Left lung (tissue), 10 donors: ENCODE data around the gene NAXD. TPM values are rescaled to one million over a fixed set of nuclear protein-coding genes. Genes with fewer than 3 reads are reported as not detected.

ENCODE experiments used
- ATAC-seq: fragments of 200-7000 bp; cut with Tn5 transposase; one replicate; pipeline ENCODE4 v1.9.1; 2020; ENCODE audit warnings: moderate library complexity
- DNase-seq, 4 donors: peaks; one replicate each; pipeline ENCODE4 v3.0.0-alpha.2; 2013 to 2020
- H3K27ac ChIP-seq, 2 donors: fragments of 200-600 bp; sonication (generic) in 1 of 2; one replicate each; pipeline versions ENCODE4 v1.5.0 to v1.8.0; 2020 to 2021
- H3K27me3 ChIP-seq, 2 donors: fragments of 200-600 bp; sonication (generic) in 1 of 2; one replicate each; pipeline versions ENCODE4 v1.5.0 to v1.8.0; 2020 to 2021
- H3K36me3 ChIP-seq, 2 donors: fragments of 200-600 bp; sonication (generic) in 1 of 2; one replicate each; pipeline versions ENCODE4 v1.5.0 to v1.8.0; 2020 to 2021
- H3K4me1 ChIP-seq, 2 donors: fragments of 200-600 bp; one replicate each; pipeline ENCODE4 v1.8.0; 2021
- H3K4me3 ChIP-seq, 2 donors: fragments of 200-600 bp; sonication (generic) in 1 of 2; one replicate each; pipeline versions ENCODE4 v1.5.0 to v1.8.0; 2020 to 2021; ENCODE audit warnings: mild to moderate bottlenecking in 1 of 2
- H3K9me3 ChIP-seq, 2 donors: fragments of 200-600 bp; sonication (generic) in 1 of 2; one replicate each; pipeline versions ENCODE4 v1.5.0 to v1.8.0; 2020 to 2021
- intact Hi-C, 2 donors: fragments of 100-400 bp; cut with DNase I; formaldehyde crosslinking; loops; one replicate each; pipeline versions ENCODE4 v1.11.2 to v1.14.2; 2022
- polyA plus RNA-seq, 6 donors: library from polyadenylated mRNA; unstranded; fragments of 120-200 nt; gene quantifications; one replicate each; pipeline ENCODE4 v1.2.1, GENCODE V29; 2013; ENCODE audit not compliant: insufficient read length in 6 of 6
- total RNA-seq, 2 donors: library from RNA; stranded (reverse); fragmentation: NEBNext Ultra II Directional; extraction: Animal tissue kit (Norgen Biotek cat#: 25700); gene quantifications; one replicate each; pipeline ENCODE4 v1.2.1, GENCODE V29; 2021
- TF ChIP-seq, protein P1 (sequence below), 2 donors: fragments of 200-600 bp; sonication (generic) in 1 of 2; IDR thresholded peaks; one replicate each; pipeline versions ENCODE4 v1.5.0 to v1.8.0; 2021; ENCODE audit warnings: antibody characterized with exemption in 2 of 2
- donor health status: DM: no; HTN: yes; CAD: no.
- donor health status: DM: no; HTN: no; CAD: no.

Gene NAXD
- total and polyA plus RNA-seq, 8 donors, result 25.3 to 41.1 (median 37.7) TPM

- intact Hi-C loops, result no loop called here
- Histone ChIP-seq H3K36me3 (peaks cover 2 to 97% of the 10 kb centered on the region in 2 donors), H3K9me3 (no peaks in the 10 kb centered on the region), H3K27ac (no peak overlapping the region), H3K27me3 (no peaks in the 10 kb centered on the region), H3K4me1 (peaks cover 7 to 13% of the 10 kb centered on the region in 2 donors), H3K4me3 (no peak overlapping the region)
- TF ChIP-seq, protein P1, sequence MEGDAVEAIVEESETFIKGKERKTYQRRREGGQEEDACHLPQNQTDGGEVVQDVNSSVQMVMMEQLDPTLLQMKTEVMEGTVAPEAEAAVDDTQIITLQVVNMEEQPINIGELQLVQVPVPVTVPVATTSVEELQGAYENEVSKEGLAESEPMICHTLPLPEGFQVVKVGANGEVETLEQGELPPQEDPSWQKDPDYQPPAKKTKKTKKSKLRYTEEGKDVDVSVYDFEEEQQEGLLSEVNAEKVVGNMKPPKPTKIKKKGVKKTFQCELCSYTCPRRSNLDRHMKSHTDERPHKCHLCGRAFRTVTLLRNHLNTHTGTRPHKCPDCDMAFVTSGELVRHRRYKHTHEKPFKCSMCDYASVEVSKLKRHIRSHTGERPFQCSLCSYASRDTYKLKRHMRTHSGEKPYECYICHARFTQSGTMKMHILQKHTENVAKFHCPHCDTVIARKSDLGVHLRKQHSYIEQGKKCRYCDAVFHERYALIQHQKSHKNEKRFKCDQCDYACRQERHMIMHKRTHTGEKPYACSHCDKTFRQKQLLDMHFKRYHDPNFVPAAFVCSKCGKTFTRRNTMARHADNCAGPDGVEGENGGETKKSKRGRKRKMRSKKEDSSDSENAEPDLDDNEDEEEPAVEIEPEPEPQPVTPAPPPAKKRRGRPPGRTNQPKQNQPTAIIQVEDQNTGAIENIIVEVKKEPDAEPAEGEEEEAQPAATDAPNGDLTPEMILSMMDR (IDR thresholded peaks at IDR 0.05), result no peak
- ATAC-seq (no peak), DNase-seq (peak in 1 of 4 donors; percentile 78)
These were observed 27.1 kb downstream of the NAXD start for GRCh38 chr13:110642291-110642981.

GRCh38 chr13:110643324-110643723 lies 28.0 kb downstream of the NAXD start:
- Histone ChIP-seq H3K36me3 (peaks cover 0 to 93% of the 10 kb centered on the region in 2 donors), H3K4me1 (peaks cover 7 to 13% of the 10 kb centered on the region in 2 donors), H3K27me3 (no peaks in the 10 kb centered on the region), H3K27ac (no peak overlapping the region), H3K4me3 (no peak overlapping the region), H3K9me3 (no peaks in the 10 kb centered on the region)
- ATAC-seq, result peak; percentile 42
- TF ChIP-seq, protein P1 (IDR thresholded peaks at IDR 0.05), result no peak
- DNase-seq, result peak in 1 of 4 donors; percentile 52
- intact Hi-C loops, result no loop called here

DNA sequence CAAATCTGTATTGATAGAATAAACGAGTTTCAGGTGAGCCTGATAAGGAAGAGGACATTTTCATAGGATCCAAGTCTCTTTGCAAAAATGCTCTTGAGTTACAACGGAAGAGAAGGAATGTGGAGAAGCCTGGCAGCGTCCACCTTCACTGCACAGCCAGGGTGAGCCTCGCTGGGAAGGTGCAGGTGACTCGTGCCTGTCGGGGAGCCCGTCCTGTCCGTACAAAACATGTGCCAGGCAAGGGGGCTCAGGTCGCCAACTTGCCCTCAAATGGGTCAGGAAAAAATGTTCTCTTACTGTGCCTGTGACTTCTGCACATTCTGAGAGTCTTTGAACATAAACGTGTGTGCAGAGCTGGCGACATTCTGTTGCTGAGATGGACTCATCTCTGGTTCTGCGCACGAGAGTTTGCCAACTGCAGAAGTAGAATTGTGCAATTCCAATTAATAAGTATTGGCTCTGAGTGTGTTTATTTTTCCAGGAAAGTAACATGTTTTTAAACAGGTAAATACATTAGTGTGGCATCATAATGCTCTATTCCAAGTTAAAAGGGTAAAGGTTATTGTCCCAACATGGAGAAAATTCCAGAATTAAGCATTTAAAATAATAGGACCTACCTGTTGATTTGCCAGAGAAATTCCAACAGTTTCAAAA lies 28.6 kb downstream of the NAXD start:
- H3K27me3 ChIP-seq, result no peaks in the 10 kb centered on the region
- H3K4me1 ChIP-seq, result peaks cover 7 to 13% of the 10 kb centered on the region in 2 donors
- TF ChIP-seq, protein P1 (IDR thresholded peaks at IDR 0.05), result no peak
- ATAC-seq (peak; percentile 53), DNase-seq (peak in 1 of 4 donors; percentile 52)
- no peak overlapping the region for H3K27ac ChIP-seq
- H3K4me3 ChIP-seq, result no peak overlapping the region
- H3K9me3 ChIP-seq, result no peaks in the 10 kb centered on the region
- intact Hi-C loops, result no loop called here
- H3K36me3 ChIP-seq, result peaks cover 0 to 93% of the 10 kb centered on the region in 2 donors

DNA sequence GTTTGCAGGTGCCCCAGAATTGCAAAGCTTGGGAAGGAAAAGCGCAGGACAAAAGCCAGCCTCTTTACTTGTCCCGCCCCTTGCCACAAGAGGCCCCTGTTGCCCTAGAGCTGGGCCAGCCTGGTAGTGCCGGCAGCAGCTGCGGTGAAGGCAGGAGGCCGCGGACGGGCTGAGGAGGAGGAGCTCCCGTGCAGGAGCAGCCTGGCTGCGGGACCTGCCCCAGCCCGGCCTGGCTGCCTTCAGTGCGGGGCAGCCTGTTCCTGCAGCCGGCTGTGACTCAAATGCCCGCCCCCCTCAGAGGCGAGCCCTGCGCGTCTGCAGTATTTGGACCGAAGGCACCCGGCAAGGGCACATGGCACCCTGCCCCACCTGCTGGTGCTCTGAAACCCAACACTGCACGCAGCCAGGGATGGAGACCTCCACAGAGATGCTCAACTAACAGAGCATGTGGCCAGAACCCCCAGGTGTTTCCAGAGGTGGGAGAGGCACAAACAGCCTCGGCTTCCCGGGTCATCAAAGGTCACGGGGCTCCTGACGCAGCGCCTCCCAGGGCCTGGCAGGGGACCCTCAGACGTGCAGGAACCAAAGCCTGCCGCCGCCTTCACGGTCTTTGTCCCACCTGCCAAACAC lies 29.7 kb downstream of the NAXD start:
- intact Hi-C loops, result no loop called here
- no peaks in the 10 kb centered on the region for H3K9me3 ChIP-seq
- H3K4me1 ChIP-seq, result peaks cover 7 to 13% of the 10 kb centered on the region in 2 donors
- no peak overlapping the region for H3K4me3 ChIP-seq
- no peaks in the 10 kb centered on the region for H3K27me3 ChIP-seq
- peaks cover 0 to 92% of the 10 kb centered on the region in 2 donors for H3K36me3 ChIP-seq
- H3K27ac ChIP-seq, result no peak overlapping the region
- ATAC-seq (peak; percentile 89), DNase-seq (peak; percentile 23 to 87 (median 68))
- TF ChIP-seq, protein P1 (IDR thresholded peaks at IDR 0.05), result peak in 1 of 2 donors; percentile 10

GRCh38 chr13:110645750-110646149 lies 30.4 kb downstream of the NAXD start:
- Histone ChIP-seq H3K4me3 (no peak overlapping the region), H3K9me3 (no peaks in the 10 kb centered on the region), H3K4me1 (peaks cover 7 to 13% of the 10 kb centered on the region in 2 donors), H3K27me3 (no peaks in the 10 kb centered on the region), H3K36me3 (peaks cover 0 to 92% of the 10 kb centered on the region in 2 donors), H3K27ac (no peak overlapping the region)
- ATAC-seq (no peak), DNase-seq (peak in 1 of 4 donors; percentile 65)
- intact Hi-C loops, result no loop called here
- TF ChIP-seq, protein P1 (IDR thresholded peaks at IDR 0.05), result no peak
